MCF 10A (cell line): ENCODE measurements around the gene NUP155. TPM values are rescaled to one million over a fixed set of nuclear protein-coding genes. Genes with fewer than 3 reads are reported as not detected.
"Not testable (repeated sequence)": the region's sequence is repeated elsewhere in the genome, so short reads cannot be mapped to it uniquely, and the experiment has no call there.

Experiments used
- BruUV-seq: library from RNA; stranded (reverse); fragments of 400-500 nt; replicated peaks from 2 replicates; lab custom pipeline; 2021; lab: Mats Ljungman, UMichigan
- CTCF ChIA-PET: fragments of 300-600 bp; sonication (Branson Sonifier 250); formaldehyde crosslinking; extraction: SDS; loops from one replicate; lab custom pipeline; 2021; ENCODE audit warnings: antibody characterized with exemption, inconsistent platforms; lab: Yijun Ruan, JAX
- POLR2A ChIA-PET: fragments of 300-600, 350-650 bp; sonication (Branson Sonifier 250); formaldehyde crosslinking; extraction: SDS; loops from one replicate; lab custom pipeline; 2020; ENCODE audit warnings: antibody characterized with exemption, inconsistent platforms; lab: Yijun Ruan, JAX
- DNase-seq: peaks from one replicate; pipeline ENCODE4 v3.0.0-alpha.2; 2018; ENCODE audit not compliant: unreplicated experiment
- H3K27ac Mint-ChIP-seq: one replicate; pipeline ENCODE4 v1.8.0; 2022; ENCODE audit warnings: mild to moderate bottlenecking, low read depth, mixed read lengths; ENCODE audit not compliant: unreplicated experiment
- H3K27me3 Mint-ChIP-seq: one replicate; pipeline ENCODE4 v1.8.0; 2022; ENCODE audit warnings: mixed read lengths; ENCODE audit not compliant: insufficient read depth, unreplicated experiment
- H3K36me3 Mint-ChIP-seq: one replicate; pipeline ENCODE4 v1.8.0; 2022; ENCODE audit warnings: mild to moderate bottlenecking, moderate library complexity, mixed read lengths; ENCODE audit not compliant: insufficient read depth, unreplicated experiment
- H3K4me1 Mint-ChIP-seq: one replicate; pipeline ENCODE4 v1.8.0; 2022; ENCODE audit warnings: mixed read lengths; ENCODE audit not compliant: insufficient read depth, unreplicated experiment
- H3K4me3 Mint-ChIP-seq: one replicate; pipeline ENCODE4 v1.8.0; 2022; ENCODE audit warnings: mild to moderate bottlenecking, moderate library complexity, mixed read lengths; ENCODE audit not compliant: unreplicated experiment
- H3K9me3 Mint-ChIP-seq: one replicate; pipeline ENCODE4 v1.8.0; 2022; ENCODE audit warnings: mixed read lengths; ENCODE audit not compliant: unreplicated experiment
- CTCF ChIP-seq: fragments of 200-600 bp; IDR thresholded peaks from one replicate; pipeline ENCODE4 v1.8.0; 2022; ENCODE audit warnings: antibody characterized with exemption, mild to moderate bottlenecking; ENCODE audit not compliant: unreplicated experiment
- intact Hi-C: fragments of 100-400 bp; cut with micrococcal nuclease; formaldehyde crosslinking; loops from 2 replicates; pipeline ENCODE4 v1.14.1; 2022
- total RNA-seq: library from RNA; stranded (reverse); gene quantifications from 2 replicates; pipeline ENCODE4 v1.2.3, GENCODE V29; 2022

The NUP155 gene
- total RNA-seq, 1 experiment from 2014 or later = 32.0 TPM

- Mint-ChIP-seq H3K27me3 (no peaks in the 10 kb centered on the region), H3K27ac (no peak overlapping the region), H3K4me3 (no peak overlapping the region), H3K4me1 (no peaks in the 10 kb centered on the region), H3K9me3 (no peaks in the 10 kb centered on the region), H3K36me3 (peaks cover 96% of the 10 kb centered on the region)
- BruUV-seq = no TSS peak
- DNase-seq = no peak
- no peak for TF ChIP-seq CTCF
- ChIA-PET CTCF (interaction anchor here (0.9 kb wide), 1 partner anchor 9 kb away, joined by 4 read pairs; no protein-coding TSS in a partner anchor), POLR2A (interaction anchor here (0.7 to 1.4 kb wide), 3 partner anchors 13 to 120 kb away, joined by 3 read pairs; partner anchors contain the start of gene NUP155)
- intact Hi-C loops = no loop called here
Measured at GRCh38 chr5:37310360-37310759, 60.5 kb downstream of the NUP155 start.

GRCh38 chr5:37308793-37309192 is 62.1 kb downstream of the NUP155 start:
- BruUV-seq = no TSS peak
- no peaks in the 10 kb centered on the region for H3K27me3 Mint-ChIP-seq
- no peak for TF ChIP-seq CTCF

GRCh38 chr5:37304888-37305287 is 66.0 kb downstream of the NUP155 start:
- Mint-ChIP-seq H3K4me3 (no peak overlapping the region), H3K27me3 (no peaks in the 10 kb centered on the region), H3K27ac (no peak overlapping the region), H3K4me1 (no peaks in the 10 kb centered on the region), H3K36me3 (peaks cover 93% of the 10 kb centered on the region), H3K9me3 (no peaks in the 10 kb centered on the region)
- ChIA-PET POLR2A (no interaction called here), CTCF (interaction anchor here (1.4 kb wide), 1 partner anchor 56 kb away, joined by 5 read pairs; the partner anchor contains the start of gene CPLANE1)
- BruUV-seq = no TSS peak
- intact Hi-C loops = no loop called here
- DNase-seq = no peak
- no peak for TF ChIP-seq CTCF

More at GRCh38 chr5:37308793-37309192, 62.1 kb downstream of the NUP155 start:
- no peak overlapping the region for H3K27ac Mint-ChIP-seq
- no peaks in the 10 kb centered on the region for H3K9me3 Mint-ChIP-seq
- ChIA-PET CTCF (interaction anchor here (0.6 to 0.8 kb wide), 3 partner anchors 19 to 90 kb away, joined by 3 read pairs; no protein-coding TSS in a partner anchor), POLR2A (interaction anchor here (0.6 to 1.0 kb wide), 3 partner anchors 60 to 231 kb away, joined by 3 to 6 read pairs (median 3); partner anchors contain the start of gene CPLANE1)
- DNase-seq = peak; percentile 45
- peaks cover 96% of the 10 kb centered on the region for H3K36me3 Mint-ChIP-seq
- no peak overlapping the region for H3K4me3 Mint-ChIP-seq
- intact Hi-C loops = no loop called here
- no peaks in the 10 kb centered on the region for H3K4me1 Mint-ChIP-seq

GRCh38 chr5:37296313-37296712 is 74.6 kb downstream of the NUP155 start:
- DNase-seq, H3K4me1 Mint-ChIP-seq, H3K9me3 Mint-ChIP-seq, BruUV-seq, H3K4me3 Mint-ChIP-seq, CTCF ChIA-PET, H3K27me3 Mint-ChIP-seq, H3K27ac Mint-ChIP-seq: not testable (repeated sequence)
- POLR2A ChIA-PET = interaction anchor here (1.0 to 1.1 kb wide), 2 partner anchors 14 to 24 kb away, joined by 3 read pairs; no protein-coding TSS in a partner anchor
- H3K36me3 Mint-ChIP-seq = peaks cover 72% of the 10 kb centered on the region
- intact Hi-C loops = loop anchor here (2.0 kb wide), 1 partner anchor 48 kb away; the partner anchor contains the start of gene CPLANE1
